Measurements from ENCODE around the gene MAN1B1.

GRCh38 chr9:137114220-137114612 is 27.4 kb downstream of the MAN1B1 start:
- TF ChIP-seq, protein P1, sequence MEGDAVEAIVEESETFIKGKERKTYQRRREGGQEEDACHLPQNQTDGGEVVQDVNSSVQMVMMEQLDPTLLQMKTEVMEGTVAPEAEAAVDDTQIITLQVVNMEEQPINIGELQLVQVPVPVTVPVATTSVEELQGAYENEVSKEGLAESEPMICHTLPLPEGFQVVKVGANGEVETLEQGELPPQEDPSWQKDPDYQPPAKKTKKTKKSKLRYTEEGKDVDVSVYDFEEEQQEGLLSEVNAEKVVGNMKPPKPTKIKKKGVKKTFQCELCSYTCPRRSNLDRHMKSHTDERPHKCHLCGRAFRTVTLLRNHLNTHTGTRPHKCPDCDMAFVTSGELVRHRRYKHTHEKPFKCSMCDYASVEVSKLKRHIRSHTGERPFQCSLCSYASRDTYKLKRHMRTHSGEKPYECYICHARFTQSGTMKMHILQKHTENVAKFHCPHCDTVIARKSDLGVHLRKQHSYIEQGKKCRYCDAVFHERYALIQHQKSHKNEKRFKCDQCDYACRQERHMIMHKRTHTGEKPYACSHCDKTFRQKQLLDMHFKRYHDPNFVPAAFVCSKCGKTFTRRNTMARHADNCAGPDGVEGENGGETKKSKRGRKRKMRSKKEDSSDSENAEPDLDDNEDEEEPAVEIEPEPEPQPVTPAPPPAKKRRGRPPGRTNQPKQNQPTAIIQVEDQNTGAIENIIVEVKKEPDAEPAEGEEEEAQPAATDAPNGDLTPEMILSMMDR (IDR thresholded peaks at IDR 0.05): no peak
- TF ChIP-seq POLR2AphosphoS5 (IDR thresholded peaks at IDR 0.05): no peak
- TF ChIP-seq POLR2A (IDR thresholded peaks at IDR 0.05): no peak

Data from sigmoid colon (tissue), 4 donors.